HEK293 (cell line): ENCODE measurements around the gene AFG1L.

Source experiments
- CTCF ChIA-PET: fragments of 350-600 bp; formaldehyde crosslinking; extraction: SDS; loops from one replicate; lab custom pipeline; 2021; ENCODE audit warnings: antibody characterized with exemption; lab: Yijun Ruan, JAX
- POLR2A ChIA-PET: fragments of 300-600 bp; formaldehyde crosslinking; extraction: SDS; loops from one replicate; lab custom pipeline; 2020; ENCODE audit warnings: antibody characterized with exemption, inconsistent platforms; lab: Yijun Ruan, JAX
- H3K27ac ChIP-seq: fragments of 200-500 bp; sonication (Bioruptor generic); 2 replicates; pipeline ENCODE4 v1.5.1; 2014; ENCODE audit warnings: low read depth, low read length, control low read depth, inconsistent platforms; ENCODE audit errors: extremely low read depth
- H3K36me3 ChIP-seq, 2 experiments: fragments of 200-500 bp in 1 of 2; sonication (Bioruptor generic) in 1 of 2; 1 replicate in 1 of 2; 2 replicates in 1 of 2; pipeline ENCODE4 v1.5.1; 2014 to 2017; ENCODE audit warnings: inconsistent platforms in 2 of 2, low read length in 2 of 2; ENCODE audit not compliant: control insufficient read depth in 2 of 2, insufficient read depth in 1 of 2
- H3K4me1 ChIP-seq: fragments of 200-500 bp; sonication (Bioruptor generic); 2 replicates; pipeline ENCODE4 v1.5.1; 2014; ENCODE audit warnings: mild to moderate bottlenecking, low read length, inconsistent platforms; ENCODE audit not compliant: control insufficient read depth, insufficient read depth
- H3K4me3 ChIP-seq: 2 replicates; pipeline ENCODE4 v1.5.1; 2011; ENCODE audit warnings: low read depth, mild to moderate bottlenecking, control low read depth, low read length, moderate library complexity
- H3K9me3 ChIP-seq: fragments of 200-500 bp; sonication (Bioruptor generic); 2 replicates; pipeline ENCODE4 v1.5.1; 2014; ENCODE audit warnings: low read depth, low read length, inconsistent platforms; ENCODE audit not compliant: control insufficient read depth, insufficient read depth
- HOXA7 ChIP-seq: sonication (generic); formaldehyde crosslinking; IDR thresholded peaks from 2 replicates; pipeline ENCODE4 v1.8.1; 2022; ENCODE audit warnings: missing genetic modification reagents, borderline replicate concordance
- IKZF3 ChIP-seq: fragments of 450-650 bp; IDR thresholded peaks from 2 replicates; pipeline ENCODE4 v1.5.0; 2018; ENCODE audit warnings: missing biosample characterization, mild to moderate bottlenecking, missing genetic modification characterization, moderate library complexity
- KLF1 ChIP-seq: fragments of 450-650 bp; formaldehyde crosslinking; IDR thresholded peaks from 2 replicates; pipeline ENCODE4 v1.5.1; 2016; ENCODE audit warnings: missing biosample characterization, missing genetic modification characterization
- KLF16 ChIP-seq: fragments of 450-650 bp; formaldehyde crosslinking; IDR thresholded peaks from 2 replicates; pipeline ENCODE4 v1.5.1; 2017; ENCODE audit warnings: missing biosample characterization, missing genetic modification characterization
- ZBTB17 ChIP-seq: fragments of 450-650 bp; formaldehyde crosslinking; IDR thresholded peaks from 2 replicates; pipeline ENCODE4 v1.5.1; 2016; ENCODE audit warnings: missing biosample characterization, missing genetic modification characterization
- ZFP69B ChIP-seq: fragments of 450-650 bp; formaldehyde crosslinking; IDR thresholded peaks from 2 replicates; pipeline ENCODE4 v1.5.1; 2016; ENCODE audit warnings: missing biosample characterization, missing genetic modification characterization
- ZNF155 ChIP-seq: fragments of 450-650 bp; formaldehyde crosslinking; IDR thresholded peaks from 2 replicates; pipeline ENCODE4 v1.5.1; 2016; ENCODE audit warnings: missing biosample characterization, missing genetic modification characterization
- ZNF16 ChIP-seq: fragments of 450-650 bp; formaldehyde crosslinking; IDR thresholded peaks from 2 replicates; pipeline ENCODE4 v1.5.1; 2016; ENCODE audit warnings: low read depth, missing biosample characterization, missing genetic modification characterization
- ZNF175 ChIP-seq: fragments of 450-650 bp; formaldehyde crosslinking; IDR thresholded peaks from 2 replicates; pipeline ENCODE4 v1.5.1; 2016; ENCODE audit warnings: missing biosample characterization, missing genetic modification characterization
- ZNF211 ChIP-seq: fragments of 450-650 bp; formaldehyde crosslinking; IDR thresholded peaks from 2 replicates; pipeline ENCODE4 v1.5.1; 2016; ENCODE audit warnings: low read depth, missing biosample characterization, missing genetic modification characterization
- ZNF292 ChIP-seq: fragments of 450-650 bp; formaldehyde crosslinking; IDR thresholded peaks from 2 replicates; pipeline ENCODE4 v1.5.1; 2016; ENCODE audit warnings: low read depth, missing biosample characterization, missing genetic modification characterization, borderline replicate concordance
- ZNF311 ChIP-seq: fragments of 450-650 bp; formaldehyde crosslinking; IDR thresholded peaks from 2 replicates; pipeline ENCODE4 v1.5.1; 2017; ENCODE audit warnings: missing biosample characterization, missing genetic modification characterization, borderline replicate concordance
- ZNF335 ChIP-seq: fragments of 450-650 bp; formaldehyde crosslinking; conservative IDR thresholded peaks from 2 replicates; pipeline ENCODE4 v1.5.1; 2016; ENCODE audit warnings: missing biosample characterization, missing genetic modification characterization
- ZNF366 ChIP-seq: fragments of 450-650 bp; formaldehyde crosslinking; conservative IDR thresholded peaks from 2 replicates; pipeline ENCODE4 v1.5.1; 2016; ENCODE audit warnings: missing biosample characterization, missing genetic modification characterization
- ZNF391 ChIP-seq: fragments of 450-650 bp; formaldehyde crosslinking; IDR thresholded peaks from 2 replicates; pipeline ENCODE4 v1.5.1; 2016; ENCODE audit warnings: low read depth, missing biosample characterization, missing genetic modification characterization, borderline replicate concordance
- ZNF404 ChIP-seq: fragments of 450-650 bp; formaldehyde crosslinking; IDR thresholded peaks from 2 replicates; pipeline ENCODE4 v1.5.1; 2017; ENCODE audit warnings: missing biosample characterization, missing genetic modification characterization
- ZNF530 ChIP-seq: fragments of 450-650 bp; formaldehyde crosslinking; IDR thresholded peaks from 2 replicates; pipeline ENCODE4 v1.5.1; 2016; ENCODE audit warnings: low read depth, missing biosample characterization, missing genetic modification characterization
- ZNF549 ChIP-seq: fragments of 450-650 bp; IDR thresholded peaks from 2 replicates; pipeline ENCODE4 v1.5.1; 2018; ENCODE audit warnings: missing biosample characterization, missing genetic modification characterization, mild to moderate bottlenecking, inconsistent platforms, moderate library complexity
- ZNF701 ChIP-seq: fragments of 450-650 bp; formaldehyde crosslinking; IDR thresholded peaks from 2 replicates; pipeline ENCODE4 v1.5.1; 2016; ENCODE audit warnings: missing biosample characterization, missing genetic modification characterization
- ZSCAN23 ChIP-seq: fragments of 450-650 bp; formaldehyde crosslinking; IDR thresholded peaks from 2 replicates; pipeline ENCODE4 v1.5.1; 2016; ENCODE audit warnings: missing biosample characterization, missing genetic modification characterization
- TF ChIP-seq, protein P1 (sequence below): fragments of 450-650 bp; formaldehyde crosslinking; IDR thresholded peaks from 2 replicates; pipeline ENCODE4 v1.5.1; 2016; ENCODE audit warnings: missing biosample characterization, missing genetic modification characterization
- TF ChIP-seq, protein P2 (sequence below): fragments of 450-650 bp; formaldehyde crosslinking; IDR thresholded peaks from 2 replicates; pipeline ENCODE4 v1.5.1; 2016; ENCODE audit warnings: missing biosample characterization, missing genetic modification characterization
- TF ChIP-seq, protein P3 (sequence below): fragments of 450-650 bp; formaldehyde crosslinking; IDR thresholded peaks from 2 replicates; pipeline ENCODE4 v1.5.1; 2016; ENCODE audit warnings: missing biosample characterization, missing genetic modification characterization, low read depth

AFG1L gene

DNA sequence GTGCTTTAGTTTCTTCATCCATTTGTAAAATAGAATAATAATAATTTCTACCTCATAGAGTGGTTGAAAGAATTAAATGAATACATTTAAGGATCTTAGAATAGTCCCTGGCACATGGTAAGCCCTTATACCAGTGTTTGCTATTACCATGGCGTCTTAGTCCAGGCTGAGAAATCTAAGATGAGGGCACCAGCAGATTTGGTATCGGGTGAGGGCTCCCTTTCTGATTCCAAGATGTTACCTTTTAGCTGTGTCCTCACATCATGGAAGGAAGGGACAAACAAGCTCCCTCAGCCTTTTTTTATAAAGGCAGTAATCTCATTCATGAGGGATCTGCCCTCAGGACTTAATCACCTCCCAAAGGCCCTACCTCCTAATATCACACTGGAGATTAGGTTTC, 141.9 kb downstream of the AFG1L start (continued):
- TF ChIP-seq, protein P1, sequence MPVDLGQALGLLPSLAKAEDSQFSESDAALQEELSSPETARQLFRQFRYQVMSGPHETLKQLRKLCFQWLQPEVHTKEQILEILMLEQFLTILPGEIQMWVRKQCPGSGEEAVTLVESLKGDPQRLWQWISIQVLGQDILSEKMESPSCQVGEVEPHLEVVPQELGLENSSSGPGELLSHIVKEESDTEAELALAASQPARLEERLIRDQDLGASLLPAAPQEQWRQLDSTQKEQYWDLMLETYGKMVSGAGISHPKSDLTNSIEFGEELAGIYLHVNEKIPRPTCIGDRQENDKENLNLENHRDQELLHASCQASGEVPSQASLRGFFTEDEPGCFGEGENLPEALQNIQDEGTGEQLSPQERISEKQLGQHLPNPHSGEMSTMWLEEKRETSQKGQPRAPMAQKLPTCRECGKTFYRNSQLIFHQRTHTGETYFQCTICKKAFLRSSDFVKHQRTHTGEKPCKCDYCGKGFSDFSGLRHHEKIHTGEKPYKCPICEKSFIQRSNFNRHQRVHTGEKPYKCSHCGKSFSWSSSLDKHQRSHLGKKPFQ (tag by site-specific recombination), result no peak
- TF ChIP-seq ZNF175 (no peak), ZNF530 (tag by site-specific recombination) (no peak), ZNF549 (tag by site-specific recombination) (no peak), HOXA7 (CRISPR knock-in tag) (no peak), ZNF292 (tag by site-specific recombination) (no peak)

DNA sequence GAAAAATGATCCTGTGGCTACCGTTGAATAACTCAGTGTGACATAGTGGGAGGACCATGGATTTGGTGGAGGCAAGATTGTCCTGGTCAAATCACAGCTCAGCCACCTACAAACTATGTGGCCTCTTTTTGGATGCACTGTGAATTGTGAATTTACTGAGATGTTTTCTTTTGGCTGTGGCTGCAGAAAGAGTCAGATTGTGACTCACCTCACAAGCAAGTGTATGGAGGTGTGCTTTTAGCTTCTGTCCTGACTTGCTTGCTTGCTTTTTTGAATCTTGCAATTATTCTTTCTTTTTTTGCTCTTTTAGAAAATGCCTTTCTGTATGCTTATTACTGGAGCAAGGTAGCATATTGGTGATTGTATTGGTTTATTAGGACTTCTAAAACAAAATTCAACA, 143.0 kb downstream of the AFG1L start:
- Histone ChIP-seq H3K4me3 (no peak overlapping the region), H3K4me1 (no peaks in the 10 kb centered on the region), H3K36me3 (no peaks in the 10 kb centered on the region), H3K9me3 (no peaks in the 10 kb centered on the region), H3K27ac (no peak overlapping the region)
- POLR2A ChIA-PET, result no interaction called here
- TF ChIP-seq ZNF16 (no peak), ZNF391 (no peak), ZNF404 (tag by site-specific recombination) (no peak), ZBTB17 (tag by site-specific recombination) (no peak), ZNF155 (tag by site-specific recombination) (no peak), KLF16 (tag by site-specific recombination) (no peak), KLF1 (no peak), ZNF311 (tag by site-specific recombination) (no peak), IKZF3 (tag by site-specific recombination) (no peak), ZNF701 (tag by site-specific recombination) (no peak), ZFP69B (tag by site-specific recombination) (no peak), ZNF366 (tag by site-specific recombination) (no peak), ZNF335 (no peak), ZSCAN23 (tag by site-specific recombination) (no peak), ZNF211 (tag by site-specific recombination) (no peak)
- TF ChIP-seq, protein P2, sequence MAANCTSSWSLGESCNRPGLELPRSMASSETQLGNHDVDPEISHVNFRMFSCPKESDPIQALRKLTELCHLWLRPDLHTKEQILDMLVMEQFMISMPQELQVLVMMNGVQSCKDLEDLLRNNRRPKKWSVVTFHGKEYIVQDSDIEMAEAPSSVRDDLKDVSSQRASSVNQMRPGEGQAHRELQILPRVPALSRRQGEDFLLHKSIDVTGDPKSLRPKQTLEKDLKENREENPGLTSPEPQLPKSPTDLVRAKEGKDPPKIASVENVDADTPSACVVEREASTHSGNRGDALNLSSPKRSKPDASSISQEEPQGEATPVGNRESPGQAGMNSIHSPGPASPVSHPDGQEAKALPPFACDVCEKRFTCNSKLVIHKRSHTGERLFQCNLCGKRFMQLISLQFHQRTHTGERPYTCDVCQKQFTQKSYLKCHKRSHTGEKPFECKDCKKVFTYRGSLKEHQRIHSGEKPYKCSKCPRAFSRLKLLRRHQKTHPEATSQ (tag by site-specific recombination), result no peak
- TF ChIP-seq, protein P3, sequence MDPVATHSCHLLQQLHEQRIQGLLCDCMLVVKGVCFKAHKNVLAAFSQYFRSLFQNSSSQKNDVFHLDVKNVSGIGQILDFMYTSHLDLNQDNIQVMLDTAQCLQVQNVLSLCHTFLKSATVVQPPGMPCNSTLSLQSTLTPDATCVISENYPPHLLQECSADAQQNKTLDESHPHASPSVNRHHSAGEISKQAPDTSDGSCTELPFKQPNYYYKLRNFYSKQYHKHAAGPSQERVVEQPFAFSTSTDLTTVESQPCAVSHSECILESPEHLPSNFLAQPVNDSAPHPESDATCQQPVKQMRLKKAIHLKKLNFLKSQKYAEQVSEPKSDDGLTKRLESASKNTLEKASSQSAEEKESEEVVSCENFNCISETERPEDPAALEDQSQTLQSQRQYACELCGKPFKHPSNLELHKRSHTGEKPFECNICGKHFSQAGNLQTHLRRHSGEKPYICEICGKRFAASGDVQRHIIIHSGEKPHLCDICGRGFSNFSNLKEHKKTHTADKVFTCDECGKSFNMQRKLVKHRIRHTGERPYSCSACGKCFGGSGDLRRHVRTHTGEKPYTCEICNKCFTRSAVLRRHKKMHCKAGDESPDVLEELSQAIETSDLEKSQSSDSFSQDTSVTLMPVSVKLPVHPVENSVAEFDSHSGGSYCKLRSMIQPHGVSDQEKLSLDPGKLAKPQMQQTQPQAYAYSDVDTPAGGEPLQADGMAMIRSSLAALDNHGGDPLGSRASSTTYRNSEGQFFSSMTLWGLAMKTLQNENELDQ (tag by site-specific recombination), result no peak
- CTCF ChIA-PET, result interaction anchor here (0.6 to 1.0 kb wide), 2 partner anchors 12 to 54 kb away, joined by 3 read pairs; no protein-coding TSS in a partner anchor
